ENCODE measurements around the gene RHEBL1.
A peak's percentile ranks its signal among the peaks of the same experiment; 100 is the strongest.

RHEBL1 gene

DNA sequence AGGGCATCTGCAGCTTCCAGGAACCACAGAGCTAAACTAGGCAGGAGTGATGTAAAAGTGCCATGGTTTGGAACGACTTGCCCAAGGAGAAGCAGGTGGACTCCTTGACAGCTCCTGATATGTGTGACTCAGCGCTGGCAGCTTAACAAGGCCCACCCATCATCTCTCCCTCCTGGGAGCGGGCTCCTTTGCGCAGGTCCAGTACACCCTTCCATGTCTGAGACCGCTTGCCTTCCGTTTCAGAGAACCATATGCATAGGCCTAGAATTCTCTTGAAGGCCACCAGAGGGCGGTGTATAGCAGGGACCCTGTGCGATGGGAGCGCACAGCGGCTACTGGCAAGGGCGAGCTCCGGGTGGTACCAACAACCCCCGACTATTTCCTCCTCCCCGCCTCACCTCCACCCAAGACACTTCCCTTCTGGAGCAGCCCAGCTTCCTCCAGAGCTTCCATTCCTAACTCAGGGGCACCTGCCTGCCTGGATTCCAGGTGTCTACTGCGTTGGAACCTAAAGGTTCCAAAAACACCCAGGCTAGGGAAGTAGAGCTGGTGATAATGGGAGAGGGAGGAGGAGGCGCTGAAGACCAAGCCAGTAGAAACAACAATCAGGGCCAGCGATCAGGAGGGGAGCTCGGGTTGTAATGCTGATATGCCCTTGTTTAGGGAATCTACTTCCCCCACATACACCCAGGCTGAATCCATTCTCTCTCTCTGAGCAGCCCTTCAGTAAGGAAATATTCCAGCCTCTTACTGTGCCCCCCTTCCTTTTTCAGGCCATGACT, 18.6 kb upstream of the RHEBL1 start:
- Histone ChIP-seq H4K20me1 (ENCODE audit: control insufficient read depth, insufficient read depth, low read depth, low read length) (no peaks in the 10 kb centered on the region), H3F3A (ENCODE audit: control insufficient read depth, insufficient read depth) (no peaks in the 10 kb centered on the region), H3K36me3 (ENCODE audit: control insufficient read depth, low read length) (no peaks in the 10 kb centered on the region), H3K27ac (ENCODE audit: low read depth, low read length) (no peak overlapping the region), H3K9me3 (ENCODE audit: control insufficient read depth, insufficient read depth, low read length) (no peaks in the 10 kb centered on the region), H3K4me1 (ENCODE audit: control insufficient read depth, low read length) (peaks cover 31% of the 10 kb centered on the region), H3K27me3 (ENCODE audit: control insufficient read depth, low read length) (peaks cover 54% of the 10 kb centered on the region), H3K4me2 (ENCODE audit: low read length) (peak overlapping the region; percentile 68), H3K4me3 (ENCODE audit: low read length) (peak overlapping the region; percentile 45), H3K9me2 (replicated peaks; ENCODE audit: control insufficient read depth, low read length) (no peaks in the 10 kb centered on the region), H3K79me2 (ENCODE audit: control insufficient read depth, low read length) (no peaks in the 10 kb centered on the region)
- TF ChIP-seq, protein P1, sequence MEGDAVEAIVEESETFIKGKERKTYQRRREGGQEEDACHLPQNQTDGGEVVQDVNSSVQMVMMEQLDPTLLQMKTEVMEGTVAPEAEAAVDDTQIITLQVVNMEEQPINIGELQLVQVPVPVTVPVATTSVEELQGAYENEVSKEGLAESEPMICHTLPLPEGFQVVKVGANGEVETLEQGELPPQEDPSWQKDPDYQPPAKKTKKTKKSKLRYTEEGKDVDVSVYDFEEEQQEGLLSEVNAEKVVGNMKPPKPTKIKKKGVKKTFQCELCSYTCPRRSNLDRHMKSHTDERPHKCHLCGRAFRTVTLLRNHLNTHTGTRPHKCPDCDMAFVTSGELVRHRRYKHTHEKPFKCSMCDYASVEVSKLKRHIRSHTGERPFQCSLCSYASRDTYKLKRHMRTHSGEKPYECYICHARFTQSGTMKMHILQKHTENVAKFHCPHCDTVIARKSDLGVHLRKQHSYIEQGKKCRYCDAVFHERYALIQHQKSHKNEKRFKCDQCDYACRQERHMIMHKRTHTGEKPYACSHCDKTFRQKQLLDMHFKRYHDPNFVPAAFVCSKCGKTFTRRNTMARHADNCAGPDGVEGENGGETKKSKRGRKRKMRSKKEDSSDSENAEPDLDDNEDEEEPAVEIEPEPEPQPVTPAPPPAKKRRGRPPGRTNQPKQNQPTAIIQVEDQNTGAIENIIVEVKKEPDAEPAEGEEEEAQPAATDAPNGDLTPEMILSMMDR (IDR thresholded peaks at IDR 0.05; ENCODE audit: low read depth, low read length, poor library complexity, severe bottlenecking), result peak; percentile 93
- no peak for TF ChIP-seq EZH2phosphoT487 (IDR thresholded peaks at IDR 0.05; ENCODE audit: borderline replicate concordance, low read length)

DNA sequence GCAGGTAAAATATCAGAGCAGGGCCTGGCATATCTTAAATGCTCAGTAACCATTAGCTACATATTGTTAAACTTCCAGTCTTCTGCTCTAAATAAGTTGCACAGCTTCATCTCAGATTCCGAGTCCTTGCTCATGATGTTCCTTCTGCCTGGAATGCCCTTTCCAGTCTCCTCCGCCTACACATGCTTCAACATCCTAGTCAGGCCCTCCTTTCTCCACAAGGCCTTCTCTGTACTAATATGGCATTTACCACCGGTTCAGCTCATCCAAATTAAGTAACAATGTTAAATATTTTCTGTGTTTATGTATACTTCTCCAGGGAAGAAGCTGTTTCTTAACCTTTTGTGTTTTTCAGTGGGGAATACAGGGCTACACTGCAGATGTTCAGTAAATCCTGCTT, 16.3 kb upstream of the RHEBL1 start:
- H3F3A ChIP-seq (ENCODE audit: control insufficient read depth, insufficient read depth), result no peaks in the 10 kb centered on the region
- H3K4me3 ChIP-seq (ENCODE audit: low read length), result no peak overlapping the region
- no peak for TF ChIP-seq EZH2phosphoT487 (IDR thresholded peaks at IDR 0.05; ENCODE audit: borderline replicate concordance, low read length)
- TF ChIP-seq, protein P1 (IDR thresholded peaks at IDR 0.05; ENCODE audit: low read depth, low read length, poor library complexity, severe bottlenecking), result no peak
- peaks cover 22% of the 10 kb centered on the region for H3K4me1 ChIP-seq (ENCODE audit: control insufficient read depth, low read length)
- H3K9me2 ChIP-seq (replicated peaks; ENCODE audit: control insufficient read depth, low read length), result no peaks in the 10 kb centered on the region
- H3K27ac ChIP-seq (ENCODE audit: low read depth, low read length), result no peak overlapping the region
- H3K4me2 ChIP-seq (ENCODE audit: low read length), result no peak overlapping the region
- H3K9me3 ChIP-seq (ENCODE audit: control insufficient read depth, insufficient read depth, low read length), result no peaks in the 10 kb centered on the region
- H3K36me3 ChIP-seq (ENCODE audit: control insufficient read depth, low read length), result no peaks in the 10 kb centered on the region
- H4K20me1 ChIP-seq (ENCODE audit: control insufficient read depth, insufficient read depth, low read depth, low read length), result no peaks in the 10 kb centered on the region
- no peaks in the 10 kb centered on the region for H3K79me2 ChIP-seq (ENCODE audit: control insufficient read depth, low read length)
- H3K27me3 ChIP-seq (ENCODE audit: control insufficient read depth, low read length), result peaks cover 37% of the 10 kb centered on the region

DNA sequence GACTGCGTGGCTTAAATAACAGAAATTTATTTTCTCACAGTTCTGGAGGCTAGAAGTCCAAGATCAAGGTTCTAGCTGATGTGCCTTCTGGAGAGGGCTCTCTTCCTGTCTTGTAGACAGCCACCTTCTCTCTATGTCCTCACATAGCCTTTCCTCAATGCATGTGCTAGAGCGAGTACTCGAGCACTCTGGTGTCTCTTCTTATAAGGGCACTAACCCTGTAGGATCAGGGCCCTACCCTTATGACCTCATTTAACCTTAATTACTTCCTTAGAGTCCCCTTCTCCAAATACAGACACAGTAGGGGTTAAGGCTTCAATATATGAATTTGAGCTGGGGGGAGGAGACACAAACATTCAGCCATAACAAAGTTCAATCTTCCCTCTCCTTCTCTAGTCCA, 14.7 kb upstream of the RHEBL1 start:
- H3K4me1 ChIP-seq (ENCODE audit: control insufficient read depth, low read length), result peaks cover 12% of the 10 kb centered on the region
- no peaks in the 10 kb centered on the region for H3K79me2 ChIP-seq (ENCODE audit: control insufficient read depth, low read length)
- no peak for TF ChIP-seq EZH2phosphoT487 (IDR thresholded peaks at IDR 0.05; ENCODE audit: borderline replicate concordance, low read length)
- TF ChIP-seq, protein P1 (IDR thresholded peaks at IDR 0.05; ENCODE audit: low read depth, low read length, poor library complexity, severe bottlenecking), result no peak
- no peak overlapping the region for H3K27ac ChIP-seq (ENCODE audit: low read depth, low read length)
- no peaks in the 10 kb centered on the region for H3K36me3 ChIP-seq (ENCODE audit: control insufficient read depth, low read length)
- no peaks in the 10 kb centered on the region for H3K9me3 ChIP-seq (ENCODE audit: control insufficient read depth, insufficient read depth, low read length)
- no peak overlapping the region for H3K4me3 ChIP-seq (ENCODE audit: low read length)
- no peaks in the 10 kb centered on the region for H4K20me1 ChIP-seq (ENCODE audit: control insufficient read depth, insufficient read depth, low read depth, low read length)
- no peaks in the 10 kb centered on the region for H3K9me2 ChIP-seq (replicated peaks; ENCODE audit: control insufficient read depth, low read length)
- H3K4me2 ChIP-seq (ENCODE audit: low read length), result no peak overlapping the region
- peaks cover 25% of the 10 kb centered on the region for H3K27me3 ChIP-seq (ENCODE audit: control insufficient read depth, low read length)
- H3F3A ChIP-seq (ENCODE audit: control insufficient read depth, insufficient read depth), result no peaks in the 10 kb centered on the region
